CD4-positive, alpha-beta T cell treated with Interleukin-12 subunit alpha and Interleukin-12 subunit beta, for 1 hour (primary cell): ENCODE measurements around the gene TDP1.

Source experiments
- DNase-seq: peaks from one replicate; pipeline ENCODE4 v3.0.0-alpha.2; 2020

TDP1 gene

DNA sequence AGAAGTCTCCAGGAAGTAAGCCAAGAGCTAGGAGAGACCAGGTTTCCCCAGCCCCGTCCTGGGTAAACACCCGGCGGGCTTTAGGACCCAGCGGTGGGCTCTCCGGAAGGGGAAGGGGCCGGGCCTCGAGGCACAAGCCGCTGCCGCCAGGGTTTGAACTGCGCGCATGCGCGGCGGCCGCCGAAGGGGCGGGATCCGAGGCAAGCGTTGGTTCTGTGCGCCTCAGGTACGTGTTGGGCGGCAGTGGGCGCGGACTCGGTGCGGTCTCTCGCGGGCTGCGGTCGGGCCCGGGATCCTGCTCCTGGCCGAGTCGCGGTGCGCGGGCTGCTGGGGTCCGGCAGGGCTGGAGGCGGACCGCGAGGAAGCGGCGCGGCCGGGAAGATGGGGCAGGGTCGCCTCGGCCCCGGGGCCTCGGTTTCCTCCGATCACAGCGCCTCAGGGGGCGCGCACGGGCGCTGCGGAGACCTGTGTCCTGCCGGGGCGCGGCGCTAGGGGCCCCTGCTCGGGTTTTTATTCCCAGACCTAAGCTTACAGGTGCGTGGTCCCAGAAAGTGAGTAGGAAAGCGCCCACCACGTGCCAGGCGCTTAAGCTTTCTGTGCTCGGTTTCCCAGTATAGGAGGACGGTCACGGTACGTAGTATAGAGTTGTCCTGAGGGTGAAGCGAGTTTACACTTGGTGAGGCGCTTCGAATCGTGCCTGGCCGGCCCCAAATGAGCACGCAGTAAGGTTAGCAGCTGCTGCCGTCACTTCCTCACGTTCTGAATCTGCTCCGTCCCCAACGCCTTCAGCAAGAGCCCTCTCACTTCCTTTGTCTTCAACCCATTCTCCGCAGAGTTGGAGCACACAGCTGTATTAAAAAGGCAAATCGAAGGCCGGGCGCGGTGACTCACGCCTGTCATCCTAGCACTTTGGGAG lies at the start of gene TDP1:
TSS of gene TDP1 (plus strand) at position 183 of the 916 bp plus-strand sequence. CDS start 7,188 bp downstream, outside the sequence.
- DNase-seq = peak; percentile 97

DNA sequence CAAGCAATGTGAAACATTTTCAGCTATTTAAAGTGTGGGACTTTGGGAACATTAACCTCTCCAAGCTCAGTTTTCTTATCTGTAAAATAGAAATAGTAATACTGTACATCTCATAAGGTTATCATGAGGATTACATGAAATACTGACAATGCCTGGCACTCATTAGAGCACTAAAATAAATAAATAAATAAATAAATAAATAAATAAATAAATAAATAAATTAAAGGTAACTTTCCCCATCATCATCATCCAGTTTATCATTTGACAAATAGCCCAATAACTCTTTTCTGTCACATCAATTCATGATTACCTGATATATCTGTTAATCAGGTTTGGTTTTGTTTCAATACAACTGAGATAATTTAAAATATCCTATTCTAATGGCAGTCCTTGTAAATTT lies 49.7 kb upstream of the TDP1 start:
- no peak for DNase-seq

DNA sequence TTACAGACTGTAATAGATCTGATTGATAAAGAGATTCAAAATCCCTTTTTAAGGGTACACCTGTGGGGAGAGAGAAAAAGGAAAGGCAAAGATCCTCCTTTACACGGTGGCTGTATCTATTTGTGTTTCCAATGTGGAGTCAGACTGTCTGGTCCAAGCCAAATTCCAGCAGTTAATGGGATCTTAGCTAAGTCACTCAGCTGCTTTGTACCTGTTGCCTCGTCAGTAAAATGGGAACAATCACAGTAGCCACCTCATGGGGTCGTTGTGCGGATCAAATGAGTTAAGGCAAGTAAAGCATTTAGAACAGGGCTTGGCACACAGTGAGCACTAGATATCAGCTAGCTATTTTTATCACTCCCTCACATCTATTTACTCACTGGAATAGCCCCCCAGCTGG lies 48.1 kb upstream of the TDP1 start:
- DNase-seq = no peak

DNA sequence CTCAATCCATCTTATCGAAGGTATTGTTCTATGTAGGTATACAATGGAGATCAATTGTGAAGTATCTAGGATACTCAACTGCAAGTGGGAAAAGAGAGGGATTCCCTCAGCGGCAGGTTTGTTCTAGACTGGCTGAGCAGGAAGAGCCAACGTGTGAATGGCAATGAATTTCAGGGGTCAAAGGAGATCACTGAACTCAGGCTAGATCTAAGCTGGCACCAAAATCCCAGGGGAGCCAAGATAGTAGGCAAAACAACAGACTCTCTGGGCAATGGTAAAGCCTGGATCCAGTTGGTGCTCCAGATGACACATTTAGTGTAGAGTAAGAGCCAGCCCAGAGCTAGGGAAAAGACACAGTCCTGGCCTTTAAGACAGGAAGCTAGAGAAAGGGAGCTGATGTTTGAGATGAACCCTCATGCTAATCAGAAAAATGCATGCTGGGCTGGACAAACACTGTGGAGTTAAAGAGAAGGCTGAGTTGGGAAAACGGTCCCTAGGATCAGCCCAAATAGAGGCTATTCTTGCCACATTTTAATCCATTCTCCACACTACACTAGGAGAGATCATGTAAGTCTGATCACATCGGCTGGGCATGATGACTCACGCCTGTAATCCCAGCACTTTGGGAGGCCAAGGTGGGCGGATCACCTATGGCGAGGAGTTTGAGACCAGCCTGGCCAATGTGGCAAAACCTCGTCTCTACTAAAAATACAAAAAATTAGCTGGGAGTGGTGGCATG lies 46.8 kb upstream of the TDP1 start:
- DNase-seq = no peak

DNA sequence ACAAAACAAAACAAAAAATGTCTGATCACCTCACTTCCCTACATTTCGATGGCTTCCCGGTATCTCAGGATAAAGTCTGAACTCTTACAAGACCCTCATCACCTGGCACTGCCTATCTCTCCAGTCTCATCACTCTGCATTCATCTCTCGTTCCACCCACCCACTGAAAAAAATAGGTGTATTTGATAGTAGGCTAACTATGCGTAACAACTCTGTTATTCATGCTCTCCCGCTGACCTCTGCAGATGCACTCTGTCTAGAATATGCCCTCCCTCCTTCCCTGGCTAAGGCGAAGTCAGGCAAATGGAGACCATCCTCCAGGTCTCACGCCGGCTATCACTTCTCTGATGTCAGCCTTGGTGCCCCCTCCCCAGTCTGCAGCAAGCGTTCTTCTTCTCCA lies 46.1 kb upstream of the TDP1 start:
- no peak for DNase-seq

DNA sequence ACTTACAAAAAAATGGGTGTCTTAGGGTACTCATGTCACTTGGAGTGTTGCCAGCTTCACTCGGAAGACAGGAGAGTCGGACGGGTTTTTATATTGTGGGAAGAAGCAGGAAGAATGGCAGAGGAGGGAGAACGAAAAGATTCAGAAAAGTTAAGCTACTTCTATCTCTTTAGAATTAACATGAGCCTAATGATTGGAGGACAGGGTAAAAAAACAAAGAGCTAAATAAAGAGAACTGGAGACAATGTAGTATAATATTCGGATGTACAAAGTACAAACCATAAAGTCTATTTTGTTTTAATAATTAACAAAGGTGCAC lies 45.1 kb upstream of the TDP1 start:
- DNase-seq = no peak

DNA sequence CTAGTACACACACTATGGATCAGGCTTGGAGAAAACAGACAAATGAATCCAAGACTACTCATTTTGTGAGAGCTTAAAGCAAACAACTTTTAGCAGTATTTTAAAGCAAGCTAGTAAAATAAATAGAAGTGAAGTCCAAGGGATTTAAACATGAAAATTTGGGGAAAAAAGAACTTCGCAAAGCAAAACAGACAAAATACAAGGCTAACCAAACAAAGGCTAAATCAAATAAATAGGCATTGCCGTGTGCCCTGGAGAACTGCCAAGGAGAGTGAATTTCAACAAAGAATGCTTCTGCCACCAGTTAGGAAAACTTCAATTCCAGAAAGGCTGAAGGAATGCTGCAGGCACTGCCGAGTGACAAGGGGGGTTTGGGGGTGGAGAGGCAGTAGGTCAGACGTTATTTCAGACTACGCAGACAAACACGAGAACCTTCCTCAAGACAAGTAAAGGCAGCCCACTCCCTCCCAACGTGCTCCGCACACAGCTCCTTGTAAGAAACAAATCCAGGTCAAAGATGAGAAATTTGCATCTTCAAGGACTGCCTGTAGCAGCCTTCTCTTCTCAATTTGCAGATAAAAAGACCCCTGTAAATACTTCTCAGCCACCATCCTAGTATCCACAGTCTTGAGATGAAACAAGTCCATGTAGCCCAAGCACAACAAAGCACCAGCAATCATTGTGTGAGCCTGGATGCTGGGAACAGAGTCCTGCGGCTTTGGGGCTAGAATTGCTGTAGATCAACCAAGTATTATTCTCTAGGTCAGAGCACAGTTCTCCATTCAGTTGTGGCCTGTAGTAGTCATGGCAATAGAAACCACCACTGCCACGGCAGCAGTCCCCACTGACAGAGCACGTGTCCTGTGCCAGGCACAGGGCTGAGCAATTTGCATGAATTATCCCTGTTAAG lies 44.5 kb upstream of the TDP1 start:
- DNase-seq = no peak

DNA sequence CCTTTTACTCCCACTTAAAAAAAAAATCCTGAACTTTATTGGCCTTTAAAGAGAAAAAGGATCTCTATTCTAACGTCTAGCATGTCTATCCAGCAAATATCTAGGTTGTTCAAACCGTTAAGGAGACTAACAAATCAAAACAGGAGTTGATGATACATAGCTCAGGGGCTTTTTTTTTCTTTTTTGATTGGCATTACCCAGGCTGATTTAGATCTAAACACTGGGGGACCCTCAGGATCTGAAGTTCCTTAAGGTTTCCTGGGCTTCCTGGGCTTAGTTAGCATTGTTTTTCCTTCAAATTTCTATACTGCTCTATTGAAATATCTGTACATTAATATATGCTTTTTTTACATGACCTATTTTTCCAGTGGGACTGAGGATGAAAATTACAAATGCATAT lies 43.5 kb upstream of the TDP1 start:
- DNase-seq = no peak

DNA sequence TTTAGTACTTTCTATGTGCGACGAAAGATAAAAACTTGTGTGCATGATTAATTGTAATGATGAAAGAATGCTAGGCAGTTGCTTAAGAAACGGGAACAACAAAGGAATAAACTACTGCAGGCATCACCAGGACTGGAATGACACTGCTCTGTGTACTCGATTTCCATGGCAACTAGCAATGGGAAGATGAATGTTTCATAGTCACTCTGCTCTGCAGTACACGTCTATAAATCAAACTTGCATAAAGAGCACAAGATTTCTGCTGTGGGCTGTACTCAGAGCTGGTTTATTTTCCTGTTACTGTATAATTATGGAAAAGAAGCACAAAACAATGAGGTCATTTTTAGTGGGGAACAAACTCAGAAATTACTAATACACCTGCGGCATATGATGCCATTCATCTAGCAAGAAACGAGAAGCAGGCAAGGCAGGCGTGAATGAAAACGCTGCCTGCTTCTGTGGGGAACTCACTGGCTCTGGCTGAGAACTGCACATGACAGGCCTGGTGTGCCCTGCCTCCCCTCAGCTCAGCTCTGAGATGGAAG lies 43.0 kb upstream of the TDP1 start:
- DNase-seq = peak; percentile 4

DNA sequence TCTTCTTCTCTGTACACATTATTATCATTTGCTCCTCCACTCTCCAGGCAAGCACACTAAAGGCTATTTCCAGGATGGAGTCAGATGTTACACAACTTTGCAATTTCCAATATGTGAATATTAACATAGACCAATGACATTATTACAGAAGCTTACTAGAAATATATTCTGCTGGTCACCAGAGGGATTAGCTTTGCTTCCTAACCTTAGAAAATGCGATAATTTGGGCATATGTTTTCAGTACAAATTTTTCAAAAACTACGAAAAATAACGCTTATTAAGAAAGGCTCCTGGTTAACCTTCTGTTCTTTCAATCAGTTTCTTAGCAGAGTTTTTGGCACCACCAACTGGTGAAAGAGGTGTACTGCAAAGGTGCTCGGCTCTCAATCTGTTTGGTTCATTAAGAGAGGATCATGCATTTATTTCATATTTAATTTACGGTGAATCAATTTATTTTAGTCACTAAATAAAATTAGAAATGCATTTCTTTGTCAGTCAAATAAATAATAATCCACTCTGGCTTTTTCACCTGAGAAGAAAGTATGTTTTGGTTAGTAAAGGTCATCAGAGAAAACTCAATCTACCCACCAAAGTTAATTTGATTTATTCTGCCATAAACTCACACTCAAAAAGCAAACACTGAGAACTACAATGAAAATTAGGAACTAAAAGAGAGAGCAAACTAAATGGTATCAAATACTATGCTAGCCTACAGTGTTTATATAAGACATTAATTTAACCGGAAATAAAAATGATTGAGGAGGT lies 40.4 kb upstream of the TDP1 start:
- DNase-seq = peak; percentile 69

DNA sequence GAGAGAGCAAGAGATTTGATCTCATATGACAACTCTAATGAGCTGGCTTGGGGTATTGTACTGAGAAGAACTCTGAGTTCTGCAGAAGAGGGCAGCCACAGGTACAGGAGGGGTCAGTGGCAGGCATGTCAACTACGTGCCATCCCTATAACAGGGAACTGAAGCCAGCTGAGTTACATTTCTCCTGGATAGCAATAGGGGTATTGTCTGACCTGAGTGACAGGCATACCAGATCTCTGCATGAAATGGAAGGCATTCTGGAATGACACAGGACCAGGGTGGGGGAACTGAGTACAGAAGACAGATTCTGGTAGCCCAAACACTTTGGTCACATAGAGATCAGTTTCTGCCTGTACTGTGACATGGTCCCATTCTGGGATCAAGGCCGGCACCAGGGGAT lies 37.0 kb upstream of the TDP1 start:
- DNase-seq = no peak

DNA sequence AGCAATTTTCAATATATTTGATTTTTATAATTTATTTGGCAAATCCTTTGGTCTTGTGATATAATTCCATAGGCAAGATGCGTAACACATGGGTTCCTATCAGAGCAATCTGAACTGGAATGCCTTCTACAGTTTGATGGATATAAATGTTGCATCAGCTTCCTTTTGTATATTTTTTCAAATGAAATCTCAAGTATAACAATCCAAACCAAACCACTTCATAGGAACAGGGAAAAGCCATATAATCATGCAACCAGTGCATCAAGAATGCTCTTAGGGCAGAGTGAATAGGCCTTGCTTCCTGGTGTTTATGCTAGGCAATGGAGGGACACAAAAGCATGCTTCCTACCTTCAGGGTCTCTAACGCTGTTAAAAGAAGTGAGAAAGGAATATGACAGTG lies 35.7 kb upstream of the TDP1 start:
- no peak for DNase-seq

DNA sequence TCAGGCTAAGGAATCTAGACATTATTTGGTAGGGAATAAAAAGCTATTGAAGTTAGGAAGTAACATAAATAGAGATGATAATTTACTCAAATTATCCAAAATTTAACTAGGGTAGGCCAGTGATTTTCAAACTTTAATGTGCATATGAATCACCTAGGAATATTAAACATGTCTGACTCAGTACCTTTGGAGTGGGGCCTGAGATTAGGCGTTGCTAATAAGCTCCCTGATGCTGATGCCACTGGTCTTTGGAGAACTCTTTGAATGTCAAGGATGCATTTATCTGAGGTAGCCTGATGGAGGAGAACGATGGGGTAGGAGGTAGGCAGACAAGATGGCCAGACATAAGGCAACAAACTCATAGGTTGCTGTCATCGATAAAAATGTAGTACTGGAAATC lies 34.4 kb upstream of the TDP1 start:
- DNase-seq = no peak

DNA sequence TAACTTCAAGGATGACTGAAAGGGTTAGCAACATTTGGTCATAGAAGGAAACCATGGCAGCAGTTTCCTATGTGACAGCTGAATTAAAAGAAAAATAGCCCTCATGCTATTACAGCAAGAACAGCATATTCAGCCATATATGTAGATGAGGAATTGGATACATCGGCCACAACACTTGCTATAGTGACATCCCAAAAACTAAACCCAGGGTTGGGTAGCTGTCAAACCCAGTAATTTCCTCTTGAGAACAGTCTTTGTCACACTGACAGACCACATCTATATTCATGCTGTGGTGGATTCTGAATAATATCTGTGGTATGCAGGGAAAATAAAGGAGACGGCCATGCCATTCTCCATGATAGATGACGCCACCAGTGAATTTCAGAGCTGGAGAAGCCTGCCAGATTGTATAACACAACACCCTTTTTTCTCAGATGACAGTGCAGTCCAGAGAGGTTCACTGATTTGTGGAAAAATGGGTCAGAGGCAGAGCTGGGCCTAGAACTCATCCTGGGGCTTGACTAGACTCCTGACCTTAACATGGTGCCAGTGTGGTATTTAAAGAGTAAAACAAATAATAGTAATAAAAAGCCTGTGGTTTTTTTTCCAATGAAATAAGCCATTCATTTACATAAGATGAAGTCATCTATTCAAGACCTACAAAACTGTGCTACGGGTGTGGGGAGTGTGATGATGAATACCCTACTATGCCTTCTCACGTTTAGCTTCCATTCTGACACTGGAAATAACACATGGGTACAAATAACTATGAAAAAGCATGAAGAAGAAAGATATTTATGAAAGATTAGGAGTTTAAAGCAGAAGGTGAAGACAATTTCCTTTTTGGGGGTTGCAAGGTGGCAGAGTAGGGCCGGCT lies 33.5 kb upstream of the TDP1 start:
- DNase-seq = no peak

DNA sequence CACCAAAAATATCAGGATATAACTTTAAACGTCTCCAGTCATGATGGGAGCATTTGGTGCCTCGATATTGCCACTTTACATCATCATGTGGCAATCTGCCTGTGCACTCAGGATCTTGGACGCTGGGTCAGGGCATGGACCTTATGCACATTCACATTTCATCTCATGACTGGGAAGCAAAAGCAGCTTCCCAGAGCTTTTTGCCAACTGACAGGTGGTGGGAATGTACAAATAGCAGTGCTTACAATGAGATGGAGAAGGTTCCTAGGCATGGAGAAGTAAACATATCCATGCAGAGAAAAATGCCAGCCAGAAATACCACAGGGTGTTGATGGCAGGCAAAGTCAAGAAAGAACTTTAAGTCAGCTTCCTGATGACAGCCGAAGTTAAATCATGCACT lies 31.5 kb upstream of the TDP1 start:
- no peak for DNase-seq

DNA sequence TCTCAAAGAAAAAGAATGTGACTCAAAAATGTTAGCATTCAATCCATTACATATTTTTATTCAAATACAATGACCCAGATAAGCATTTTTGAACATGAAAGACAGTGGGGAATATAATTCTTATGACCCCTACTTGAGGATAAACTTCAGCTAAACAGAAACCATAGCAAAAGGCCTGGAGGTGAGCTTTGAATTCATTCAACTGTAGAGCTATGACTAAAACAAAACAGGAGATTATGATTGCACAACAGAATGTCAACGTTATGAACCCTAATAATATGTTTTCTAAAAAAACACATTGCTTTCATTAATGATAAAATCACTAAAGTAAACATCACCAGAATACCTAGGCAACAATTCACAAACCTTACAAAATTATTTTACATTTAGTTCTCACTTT lies 29.0 kb upstream of the TDP1 start:
- DNase-seq = no peak

DNA sequence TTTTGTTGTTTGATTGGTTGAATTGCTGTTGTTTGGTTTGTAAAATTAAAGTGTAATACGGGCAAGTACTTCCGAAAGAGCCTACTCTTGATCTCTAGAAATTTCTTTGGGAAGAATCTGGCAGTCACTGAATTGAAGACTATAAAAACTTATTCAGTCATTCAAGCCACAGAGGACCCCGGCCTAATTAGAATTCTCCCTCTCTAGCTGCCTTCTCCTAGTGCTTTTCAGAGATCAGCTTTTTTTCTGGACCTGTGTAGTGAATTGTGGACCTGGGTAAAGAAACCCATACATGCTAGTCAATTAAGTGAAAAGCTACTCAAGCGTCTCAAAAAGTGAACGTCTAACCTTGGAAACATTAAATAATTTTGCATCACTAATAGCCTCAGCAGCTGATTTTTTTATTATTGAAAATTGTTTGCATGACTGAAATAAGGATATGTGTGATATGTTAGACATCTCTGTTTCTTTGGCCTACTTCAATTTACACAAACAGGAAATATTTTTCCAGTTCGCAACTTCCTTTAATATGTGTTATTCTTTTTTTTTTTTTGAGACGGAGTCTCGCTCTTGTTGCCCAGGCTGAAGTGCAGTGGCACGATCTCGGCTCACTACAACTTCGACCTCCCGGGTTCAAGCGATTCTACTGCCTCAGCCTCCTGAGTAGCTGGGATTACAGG lies 28.4 kb upstream of the TDP1 start:
- DNase-seq = no peak

DNA sequence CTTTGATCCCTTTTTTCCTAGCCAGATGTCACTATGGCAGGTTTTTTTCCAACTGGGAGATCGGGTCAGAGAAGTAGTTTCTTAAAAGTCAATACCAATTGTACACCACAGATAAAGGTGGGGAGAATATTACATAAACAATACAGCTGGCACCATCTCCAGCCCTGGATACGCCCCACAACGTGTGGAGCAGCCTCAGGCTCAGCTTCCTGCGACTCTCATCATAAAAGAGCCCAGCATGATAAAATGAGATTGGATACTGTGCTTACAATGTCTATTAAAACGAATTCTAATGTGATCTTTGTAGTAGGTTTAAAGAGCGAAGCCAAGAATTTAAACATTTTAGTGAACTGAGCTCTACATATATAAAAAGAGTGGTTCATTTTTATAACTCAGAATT lies 22.7 kb upstream of the TDP1 start:
- DNase-seq = no peak

DNA sequence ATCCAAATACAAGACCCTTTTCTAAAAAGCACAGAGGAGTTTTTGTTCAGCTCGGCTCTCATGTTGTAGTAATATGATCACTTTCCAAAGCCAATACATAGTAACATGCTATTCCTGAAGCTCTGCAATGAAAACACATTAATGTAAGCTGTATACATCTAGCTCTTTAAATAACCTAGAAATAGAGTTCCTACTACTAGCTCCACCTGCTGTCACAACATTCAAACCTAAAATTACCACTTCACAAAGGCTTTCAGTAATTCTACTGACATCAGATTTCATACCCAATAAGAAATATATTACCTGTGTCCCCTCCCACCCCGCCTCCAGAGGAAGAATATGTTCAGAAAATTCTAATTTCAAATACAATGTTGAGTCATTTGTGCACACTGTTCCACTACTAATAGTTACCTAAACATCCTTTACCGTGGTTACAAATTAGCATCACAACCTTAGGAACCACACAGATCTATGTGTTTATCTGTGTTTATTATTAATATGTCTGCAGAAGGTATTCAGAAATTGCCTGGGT lies 19.0 kb upstream of the TDP1 start:
- DNase-seq = no peak

DNA sequence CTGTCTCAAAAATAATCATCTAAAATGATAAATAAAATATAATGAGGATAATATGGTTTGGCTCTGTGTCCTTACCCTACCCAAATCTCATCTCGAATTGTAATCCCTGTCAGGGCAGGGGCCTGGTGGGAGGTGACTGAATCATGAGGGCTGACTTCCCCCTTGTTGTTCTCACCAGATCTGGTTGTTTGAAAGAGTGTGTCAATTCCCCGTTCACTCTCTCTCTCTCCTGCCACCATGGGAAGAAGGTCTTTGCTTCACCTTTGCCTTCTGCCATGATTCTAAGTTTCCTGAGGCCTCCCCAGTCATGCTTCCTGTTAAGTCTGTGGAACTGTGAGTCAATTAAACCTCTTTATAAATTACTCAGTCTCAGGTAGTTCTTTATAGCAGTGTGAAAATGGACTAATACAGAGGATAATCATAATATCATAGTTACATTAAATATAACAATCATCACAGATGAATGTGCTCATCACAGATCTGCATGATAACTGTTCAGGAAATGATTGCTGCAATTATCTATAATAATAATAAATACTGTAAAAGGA lies 13.8 kb upstream of the TDP1 start:
- no peak for DNase-seq
